ENCODE results near the gene KIF1A.
"Not testable (repeated sequence)": the region's sequence is repeated elsewhere in the genome, so short reads cannot be mapped to it uniquely, and the experiment has no call there.

The KIF1A gene

GRCh38 chr2:240846309-240846708, 26.3 kb upstream of the KIF1A start:
- H3K4me1 ChIP-seq (ENCODE audit: control insufficient read depth, insufficient read depth, low read length); H3K9ac ChIP-seq (ENCODE audit: low read depth, low read length); H3K4me3 ChIP-seq (ENCODE audit: low read depth, low read length); H3K27me3 ChIP-seq (ENCODE audit: control insufficient read depth, insufficient read depth, low read length); H3K36me3 ChIP-seq (ENCODE audit: control insufficient read depth, insufficient read depth, low read length); H3K27ac ChIP-seq (ENCODE audit: low read depth, low read length); H3K9me3 ChIP-seq (ENCODE audit: control insufficient read depth, insufficient read depth, low read length): not testable (repeated sequence)

- Histone ChIP-seq H3K27ac (ENCODE audit: low read depth, low read length) (no peak overlapping the region), H3K9me3 (ENCODE audit: control insufficient read depth, insufficient read depth, low read length) (peaks cover 3% of the 10 kb centered on the region; the same call in 1 of the 2 replicates), H3K4me3 (ENCODE audit: low read depth, low read length) (no peak overlapping the region), H3K27me3 (ENCODE audit: control insufficient read depth, insufficient read depth, low read length) (no peaks in the 10 kb centered on the region), H3K36me3 (ENCODE audit: control insufficient read depth, insufficient read depth, low read length) (no peaks in the 10 kb centered on the region), H3K4me1 (ENCODE audit: control insufficient read depth, insufficient read depth, low read length) (peaks cover 5% of the 10 kb centered on the region; the same call in 1 of the 2 replicates), H3K9ac (ENCODE audit: low read depth, low read length) (no peak overlapping the region)
These were observed 20.5 kb upstream of the KIF1A start for GRCh38 chr2:240840435-240841060.

- Histone ChIP-seq H3K27ac (ENCODE audit: low read depth, low read length) (no peak overlapping the region), H3K4me3 (ENCODE audit: low read depth, low read length) (no peak overlapping the region), H3K4me1 (ENCODE audit: control insufficient read depth, insufficient read depth, low read length) (peaks cover 5% of the 10 kb centered on the region; the same call in 1 of the 2 replicates), H3K36me3 (ENCODE audit: control insufficient read depth, insufficient read depth, low read length) (no peaks in the 10 kb centered on the region), H3K9me3 (ENCODE audit: control insufficient read depth, insufficient read depth, low read length) (no peaks in the 10 kb centered on the region), H3K27me3 (ENCODE audit: control insufficient read depth, insufficient read depth, low read length) (no peaks in the 10 kb centered on the region), H3K9ac (ENCODE audit: low read depth, low read length) (no peak overlapping the region)
These were observed 19.4 kb upstream of the KIF1A start for GRCh38 chr2:240839152-240840143.

DNA sequence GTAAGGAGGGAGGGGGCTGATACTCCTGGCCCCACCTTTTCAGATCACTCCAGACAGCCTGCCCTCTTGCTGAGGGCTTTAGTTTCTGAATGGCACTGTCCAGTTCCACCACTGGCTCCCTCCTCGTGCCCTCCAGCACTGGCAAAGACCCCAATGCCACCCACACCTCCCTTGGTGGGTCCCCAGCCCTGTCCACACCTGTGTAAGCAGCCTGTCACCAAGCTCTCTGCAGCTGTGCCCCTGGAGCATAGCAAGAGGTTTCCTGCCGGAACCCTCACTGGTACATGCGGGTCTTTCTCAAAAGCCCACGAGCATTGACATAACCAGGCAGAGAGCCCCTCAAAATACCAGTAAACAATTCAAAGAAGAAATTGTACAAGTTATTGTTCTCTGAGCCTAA, 17.6 kb upstream of the KIF1A start:
- Histone ChIP-seq H3K9ac (ENCODE audit: low read depth, low read length) (no peak overlapping the region), H3K4me1 (ENCODE audit: control insufficient read depth, insufficient read depth, low read length) (no peaks in the 10 kb centered on the region), H3K9me3 (ENCODE audit: control insufficient read depth, insufficient read depth, low read length) (no peaks in the 10 kb centered on the region), H3K27ac (ENCODE audit: low read depth, low read length) (no peak overlapping the region), H3K4me3 (ENCODE audit: low read depth, low read length) (no peak overlapping the region), H3K36me3 (ENCODE audit: control insufficient read depth, insufficient read depth, low read length) (no peaks in the 10 kb centered on the region), H3K27me3 (ENCODE audit: control insufficient read depth, insufficient read depth, low read length) (peaks cover 4% of the 10 kb centered on the region; the same call in 1 of the 2 replicates)

- H3K9ac ChIP-seq (ENCODE audit: low read depth, low read length) = no peak overlapping the region
These were observed 16.9 kb upstream of the KIF1A start for GRCh38 chr2:240836781-240837467.

DNA sequence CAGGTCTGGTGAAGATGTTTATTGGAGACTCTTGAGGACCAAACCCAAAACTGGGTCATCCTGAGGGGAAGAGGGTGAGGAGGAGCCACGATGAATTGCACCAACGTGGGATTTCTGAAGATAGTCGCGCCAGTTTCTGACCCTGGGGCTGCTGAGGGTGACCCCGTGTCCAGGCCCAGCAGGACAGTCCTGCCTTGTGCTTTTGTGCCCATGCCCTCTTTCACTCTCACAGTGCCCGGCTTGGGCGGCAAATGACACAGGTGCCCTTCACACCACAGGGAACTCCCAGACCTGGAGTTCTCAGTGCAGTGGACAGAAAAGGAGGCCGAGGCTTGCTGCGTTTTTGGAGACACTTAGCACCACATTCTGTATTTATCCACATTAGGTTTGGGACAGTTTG, 15.5 kb upstream of the KIF1A start:
- H3K27me3 ChIP-seq (ENCODE audit: control insufficient read depth, insufficient read depth, low read length) = peaks cover 20% of the 10 kb centered on the region

More at GRCh38 chr2:240836781-240837467, 16.9 kb upstream of the KIF1A start:
- Histone ChIP-seq H3K4me1 (ENCODE audit: control insufficient read depth, insufficient read depth, low read length) (no peaks in the 10 kb centered on the region), H3K36me3 (ENCODE audit: control insufficient read depth, insufficient read depth, low read length) (no peaks in the 10 kb centered on the region), H3K4me3 (ENCODE audit: low read depth, low read length) (no peak overlapping the region), H3K9me3 (ENCODE audit: control insufficient read depth, insufficient read depth, low read length) (no peaks in the 10 kb centered on the region), H3K27ac (ENCODE audit: low read depth, low read length) (no peak overlapping the region), H3K27me3 (ENCODE audit: control insufficient read depth, insufficient read depth, low read length) (peaks cover 6% of the 10 kb centered on the region)

DNA sequence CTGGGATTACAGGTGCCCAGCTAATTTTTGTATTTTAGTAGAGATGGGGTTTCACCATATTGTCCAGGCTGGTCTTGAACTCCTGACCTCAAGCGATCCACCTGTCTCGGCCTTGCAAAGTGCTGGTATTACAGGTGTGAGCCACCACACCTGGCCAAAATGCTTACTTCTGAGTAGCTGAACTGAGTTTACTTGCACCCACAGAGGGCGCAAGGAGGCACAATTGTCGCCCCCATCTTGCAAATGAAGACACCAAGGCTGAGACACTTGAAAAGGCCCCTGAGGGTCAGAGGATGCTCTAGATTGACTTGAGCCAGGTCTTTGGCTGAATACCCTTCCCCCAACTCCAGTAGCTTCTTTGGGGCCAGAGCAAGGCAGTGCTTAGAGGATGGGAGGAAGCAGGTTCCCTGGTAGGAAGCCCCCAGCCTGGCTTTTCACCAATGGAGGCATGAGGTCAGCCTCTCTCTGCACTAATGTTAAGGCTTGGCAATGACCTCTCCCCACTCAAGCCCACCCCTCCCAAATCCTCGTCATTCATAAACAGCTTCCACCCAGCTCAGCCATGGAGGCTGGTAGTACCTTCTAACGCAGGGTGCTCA, 14.5 kb upstream of the KIF1A start:
- Histone ChIP-seq H3K4me3 (ENCODE audit: low read depth, low read length) (no peak overlapping the region), H3K27ac (ENCODE audit: low read depth, low read length) (no peak overlapping the region), H3K36me3 (ENCODE audit: control insufficient read depth, insufficient read depth, low read length) (no peaks in the 10 kb centered on the region), H3K27me3 (ENCODE audit: control insufficient read depth, insufficient read depth, low read length) (peaks cover 29% of the 10 kb centered on the region), H3K9ac (ENCODE audit: low read depth, low read length) (no peak overlapping the region), H3K4me1 (ENCODE audit: control insufficient read depth, insufficient read depth, low read length) (0 out of 2 replicates have a peak, but pooled peaks cover 5% of the 10 kb centered on the region), H3K9me3 (ENCODE audit: control insufficient read depth, insufficient read depth, low read length) (no peaks in the 10 kb centered on the region)

More for the DNA sequence above, 15.5 kb upstream of the KIF1A start:
- Histone ChIP-seq H3K36me3 (ENCODE audit: control insufficient read depth, insufficient read depth, low read length) (no peaks in the 10 kb centered on the region), H3K4me1 (ENCODE audit: control insufficient read depth, insufficient read depth, low read length) (0 out of 2 replicates have a peak, but pooled peaks cover 5% of the 10 kb centered on the region), H3K27ac (ENCODE audit: low read depth, low read length) (no peak overlapping the region), H3K4me3 (ENCODE audit: low read depth, low read length) (no peak overlapping the region), H3K9me3 (ENCODE audit: control insufficient read depth, insufficient read depth, low read length) (no peaks in the 10 kb centered on the region), H3K9ac (ENCODE audit: low read depth, low read length) (no peak overlapping the region)

- Histone ChIP-seq H3K4me3 (ENCODE audit: low read depth, low read length) (no peak overlapping the region), H3K9ac (ENCODE audit: low read depth, low read length) (no peak overlapping the region), H3K27me3 (ENCODE audit: control insufficient read depth, insufficient read depth, low read length) (peaks cover 36% of the 10 kb centered on the region), H3K36me3 (ENCODE audit: control insufficient read depth, insufficient read depth, low read length) (no peaks in the 10 kb centered on the region), H3K9me3 (ENCODE audit: control insufficient read depth, insufficient read depth, low read length) (no peaks in the 10 kb centered on the region), H3K4me1 (ENCODE audit: control insufficient read depth, insufficient read depth, low read length) (0 out of 2 replicates have a peak, but pooled peaks cover 5% of the 10 kb centered on the region), H3K27ac (ENCODE audit: low read depth, low read length) (no peak overlapping the region)
These were observed 13.8 kb upstream of the KIF1A start for GRCh38 chr2:240833724-240834285.

DNA sequence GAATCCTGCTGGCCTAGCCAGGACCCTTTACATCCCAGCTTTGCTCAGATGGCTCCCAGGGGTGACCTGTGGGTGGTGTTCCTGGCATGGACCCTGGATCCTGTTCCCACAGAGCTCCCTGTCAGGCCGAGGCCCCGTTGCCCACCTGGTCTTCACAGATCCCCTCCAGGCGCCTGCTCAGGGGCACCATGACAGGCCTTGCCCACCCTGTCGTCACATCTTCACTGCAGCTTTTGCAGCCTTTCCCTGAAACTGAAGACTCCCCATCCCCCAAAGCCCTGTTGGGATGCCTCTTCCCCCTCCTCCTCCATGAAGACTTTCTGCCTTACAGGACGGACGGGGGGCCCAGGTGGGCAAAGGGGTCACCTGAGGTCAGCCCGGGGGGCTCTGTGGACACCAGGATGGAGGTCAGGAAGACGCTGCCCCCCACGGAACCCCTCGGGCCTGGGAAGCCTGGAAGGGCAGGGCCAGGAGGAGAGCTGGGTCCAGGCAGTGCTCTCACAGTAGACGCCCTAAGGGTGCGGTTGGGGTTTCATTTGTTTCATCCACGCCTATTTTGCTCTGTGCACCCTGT, 13.0 kb upstream of the KIF1A start:
- Histone ChIP-seq H3K9ac (ENCODE audit: low read depth, low read length) (no peak overlapping the region), H3K27ac (ENCODE audit: low read depth, low read length) (no peak overlapping the region), H3K4me3 (ENCODE audit: low read depth, low read length) (no peak overlapping the region), H3K9me3 (ENCODE audit: control insufficient read depth, insufficient read depth, low read length) (no peaks in the 10 kb centered on the region), H3K4me1 (ENCODE audit: control insufficient read depth, insufficient read depth, low read length) (0 out of 2 replicates have a peak, but pooled peaks cover 5% of the 10 kb centered on the region), H3K36me3 (ENCODE audit: control insufficient read depth, insufficient read depth, low read length) (no peaks in the 10 kb centered on the region), H3K27me3 (ENCODE audit: control insufficient read depth, insufficient read depth, low read length) (peaks cover 42% of the 10 kb centered on the region)

- Histone ChIP-seq H3K27me3 (ENCODE audit: control insufficient read depth, insufficient read depth, low read length) (peaks cover 46% of the 10 kb centered on the region), H3K36me3 (ENCODE audit: control insufficient read depth, insufficient read depth, low read length) (no peaks in the 10 kb centered on the region), H3K9me3 (ENCODE audit: control insufficient read depth, insufficient read depth, low read length) (no peaks in the 10 kb centered on the region), H3K27ac (ENCODE audit: low read depth, low read length) (no peak overlapping the region), H3K9ac (ENCODE audit: low read depth, low read length) (no peak overlapping the region), H3K4me1 (ENCODE audit: control insufficient read depth, insufficient read depth, low read length) (0 out of 2 replicates have a peak, but pooled peaks cover 5% of the 10 kb centered on the region), H3K4me3 (ENCODE audit: low read depth, low read length) (peak overlapping the region; percentile 66)
These were observed 12.2 kb upstream of the KIF1A start for GRCh38 chr2:240832205-240832727.

All from HUES48 (cell line).